GM11168 (cell line): ENCODE results near the gene RGMA.

ENCODE experiments used
- in situ Hi-C: fragments of 300-500 bp; cut with MboI; formaldehyde crosslinking; loops from one replicate; pipeline ENCODE4 v1.12.0; 2022; ENCODE audit warnings: low sequenced_read_pairs; ENCODE audit not compliant: unreplicated experiment

RGMA gene

GRCh38 chr15:93088981-93089726 lies at the start of gene RGMA:
RGMA (minus strand) TSS chr15:93089211; CDS start chr15:93088932, 279 bp downstream.
- in situ Hi-C loops: no loop called here

GRCh38 chr15:93136606-93137005 lies 47.6 kb upstream of the RGMA start:
- in situ Hi-C loops: no loop called here

DNA sequence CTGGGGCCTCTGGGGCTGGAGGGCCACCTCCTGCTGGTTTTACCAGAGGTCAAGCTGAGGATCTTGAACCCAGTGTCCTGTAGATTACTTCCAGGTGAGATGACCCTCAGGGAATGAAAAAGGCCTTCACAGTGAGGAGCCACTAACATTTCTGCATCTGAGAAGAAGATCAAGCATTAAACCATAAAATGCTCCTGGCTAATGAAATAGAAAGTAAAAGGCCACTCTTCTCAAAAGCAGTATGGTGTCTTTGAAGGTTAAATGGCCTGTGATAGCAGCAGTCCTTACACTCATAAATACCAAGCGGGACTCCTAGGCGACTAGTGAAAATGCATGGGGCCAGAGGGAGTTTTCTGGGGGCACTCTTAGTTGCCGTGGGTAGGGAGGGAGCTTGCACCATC lies 47.0 kb upstream of the RGMA start:
- in situ Hi-C loops: no loop called here

GRCh38 chr15:93135459-93135858 lies 46.4 kb upstream of the RGMA start:
- in situ Hi-C loops: no loop called here

GRCh38 chr15:93131485-93132095 lies 42.6 kb upstream of the RGMA start:
- in situ Hi-C loops: no loop called here

DNA sequence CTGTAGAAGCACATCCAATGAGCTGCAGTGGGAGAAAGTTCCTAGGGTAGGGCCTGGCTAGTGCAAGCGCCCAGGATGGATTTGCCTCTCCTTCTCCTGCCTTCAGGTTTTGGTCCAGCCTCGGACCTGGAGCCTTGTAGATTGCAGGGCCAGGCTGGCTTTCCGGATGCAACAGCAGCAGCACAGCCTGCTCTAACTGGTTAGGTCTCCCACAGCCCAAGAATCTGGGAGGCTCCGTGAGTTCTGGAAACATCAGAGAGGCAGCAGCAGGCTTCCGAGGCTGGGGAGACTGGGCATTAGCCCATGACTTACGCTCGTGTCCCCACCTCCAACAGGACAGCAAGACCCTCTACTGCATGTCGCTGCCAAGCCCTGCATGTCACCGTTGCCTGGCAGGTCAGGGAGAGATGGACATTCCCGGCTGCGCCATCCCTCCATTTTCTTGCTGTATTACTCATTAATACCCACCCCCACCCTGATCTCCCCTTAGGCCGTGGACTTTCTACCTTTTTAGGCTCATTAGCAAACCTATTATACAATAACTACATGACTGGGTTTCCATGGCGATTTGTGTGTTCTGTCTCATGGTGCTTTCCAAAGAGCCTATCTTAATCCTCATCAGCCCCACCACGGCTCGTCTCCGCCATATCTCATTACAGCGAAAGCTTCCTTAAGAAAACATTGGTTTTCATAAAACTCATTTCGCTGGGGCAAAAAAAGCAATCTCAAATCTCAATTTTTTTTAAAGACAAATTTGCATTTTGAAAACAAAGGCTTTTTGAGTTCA lies 40.9 kb upstream of the RGMA start:
- in situ Hi-C loops: no loop called here

DNA sequence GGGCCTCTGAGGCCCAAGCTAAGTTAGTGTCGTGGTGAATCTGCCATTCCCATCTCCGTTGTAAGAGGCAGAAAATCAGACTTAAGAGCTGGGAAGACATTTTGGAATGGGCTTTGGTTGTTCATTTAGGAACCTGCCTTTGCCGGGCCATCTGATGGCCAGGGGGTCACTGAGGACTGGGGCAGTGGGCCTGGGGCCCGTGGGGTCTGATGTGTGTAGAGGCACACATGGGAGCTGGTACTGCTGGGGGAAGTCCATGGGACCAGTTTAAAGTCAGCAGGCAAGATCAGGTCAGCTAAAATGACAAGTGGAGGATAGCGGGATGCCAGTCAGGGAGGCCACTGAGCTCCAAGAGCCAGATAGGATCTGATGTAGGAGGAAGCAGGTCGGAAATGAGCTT lies 38.3 kb upstream of the RGMA start:
- in situ Hi-C loops: no loop called here

DNA sequence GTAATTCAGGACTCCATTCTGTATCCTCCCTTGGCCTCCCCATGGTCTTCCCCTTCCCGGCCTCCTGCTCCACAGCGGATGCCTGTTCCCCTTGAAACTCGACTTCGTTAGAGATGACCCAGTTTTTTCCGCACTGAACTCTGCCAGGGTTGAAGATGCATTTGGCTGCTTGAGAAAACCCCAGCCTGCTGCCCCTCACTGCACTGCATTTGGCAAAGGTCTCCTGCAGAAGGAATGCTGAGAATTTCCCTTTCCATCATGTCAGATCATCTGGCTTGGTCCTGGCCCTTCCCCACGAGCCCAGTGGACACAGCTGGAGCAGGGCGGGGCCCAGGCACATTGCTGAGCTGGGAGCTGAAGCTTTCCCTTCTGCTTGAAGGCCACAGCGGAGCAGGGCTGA lies 37.6 kb upstream of the RGMA start:
- in situ Hi-C loops: no loop called here

DNA sequence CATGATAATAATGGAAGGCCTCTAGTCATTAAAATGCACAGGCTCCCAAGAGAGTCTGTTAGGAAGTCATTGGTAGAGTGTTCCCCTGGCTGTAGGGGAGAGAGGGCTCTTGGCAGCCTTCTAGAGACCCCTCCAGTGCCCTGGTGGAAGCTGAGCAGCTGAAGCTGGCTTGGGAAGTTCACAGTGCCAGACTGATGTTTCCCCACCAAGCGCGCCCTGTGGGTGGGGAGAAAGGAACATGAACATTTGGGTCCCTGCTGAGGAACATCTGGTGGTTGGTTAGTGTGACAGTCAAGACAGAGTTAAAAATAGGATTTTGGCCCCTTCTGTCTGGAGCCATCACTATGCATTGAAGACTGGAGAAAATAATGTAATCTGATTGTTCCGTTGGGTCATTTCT lies 37.1 kb upstream of the RGMA start:
- in situ Hi-C loops: no loop called here

GRCh38 chr15:93124126-93124525 lies 35.1 kb upstream of the RGMA start:
- in situ Hi-C loops: no loop called here

DNA sequence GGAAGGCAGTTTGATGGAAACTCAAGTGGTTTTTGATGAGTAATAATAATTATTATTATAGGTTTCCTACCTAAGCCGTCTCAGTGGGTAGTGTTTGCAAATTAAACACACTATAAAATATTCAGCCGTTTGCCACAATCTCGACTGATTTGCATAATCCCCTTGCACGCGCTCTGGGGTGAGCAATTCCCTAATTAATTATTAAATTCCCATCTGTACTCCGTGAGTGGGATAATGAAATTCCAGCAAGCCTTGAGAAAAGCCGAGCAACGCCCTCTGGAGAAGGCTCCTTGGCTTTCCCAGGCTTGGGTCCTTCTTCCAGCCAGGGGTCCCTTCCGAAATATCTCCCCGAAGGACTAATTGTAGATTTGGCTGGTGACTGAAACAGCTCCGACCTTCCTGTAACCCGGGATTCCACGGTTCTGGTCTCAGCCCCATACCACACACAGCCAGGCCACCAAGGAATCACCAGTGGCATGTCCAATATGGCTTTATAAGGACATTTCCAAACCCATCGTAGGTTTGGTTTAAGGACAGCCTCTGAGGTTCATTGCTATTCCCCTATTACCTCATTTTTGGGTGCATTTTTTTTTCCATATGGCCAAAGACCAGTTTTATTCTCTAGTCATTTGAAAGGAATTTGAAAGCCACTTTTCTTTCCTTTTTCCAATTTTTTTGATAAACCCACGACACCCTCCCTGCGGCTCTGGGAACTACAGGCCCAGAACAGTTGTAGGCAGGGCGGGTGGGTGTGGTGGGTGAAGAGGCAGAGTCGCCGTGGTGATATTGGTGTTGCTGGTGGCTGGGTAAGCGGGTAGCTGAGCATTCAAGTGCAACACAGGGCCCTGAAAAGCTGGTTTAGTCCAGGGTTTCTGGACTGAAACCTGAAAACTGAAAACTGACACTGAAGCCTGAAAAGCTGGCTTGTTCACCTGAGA lies 33.2 kb upstream of the RGMA start:
- in situ Hi-C loops: no loop called here

- in situ Hi-C loops: no loop called here
Observed at GRCh38 chr15:93121107-93121506, 32.1 kb upstream of the RGMA start.

DNA sequence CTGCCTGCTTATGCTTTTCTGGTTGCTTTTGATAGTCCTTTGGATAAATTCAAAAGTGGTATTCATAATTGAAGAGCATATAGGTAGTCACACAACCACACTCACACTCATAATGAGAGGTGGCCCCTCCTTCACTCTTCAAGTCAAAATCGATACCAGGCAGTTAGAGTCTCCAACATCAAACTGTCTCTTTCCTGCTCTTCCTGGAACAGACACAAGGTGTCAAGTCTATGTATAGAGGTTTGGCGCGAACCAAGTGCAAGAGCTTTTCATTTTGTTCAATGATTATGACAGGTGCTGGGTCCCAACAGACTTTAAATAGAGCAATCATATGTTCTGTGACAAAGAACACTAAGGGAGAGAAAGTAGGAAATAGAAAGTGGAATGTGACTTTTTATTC lies 29.9 kb upstream of the RGMA start:
- in situ Hi-C loops: no loop called here

- in situ Hi-C loops: no loop called here
Observed at GRCh38 chr15:93111451-93111850, 22.4 kb upstream of the RGMA start.

GRCh38 chr15:93110502-93111040 lies 21.6 kb upstream of the RGMA start:
- in situ Hi-C loops: no loop called here

DNA sequence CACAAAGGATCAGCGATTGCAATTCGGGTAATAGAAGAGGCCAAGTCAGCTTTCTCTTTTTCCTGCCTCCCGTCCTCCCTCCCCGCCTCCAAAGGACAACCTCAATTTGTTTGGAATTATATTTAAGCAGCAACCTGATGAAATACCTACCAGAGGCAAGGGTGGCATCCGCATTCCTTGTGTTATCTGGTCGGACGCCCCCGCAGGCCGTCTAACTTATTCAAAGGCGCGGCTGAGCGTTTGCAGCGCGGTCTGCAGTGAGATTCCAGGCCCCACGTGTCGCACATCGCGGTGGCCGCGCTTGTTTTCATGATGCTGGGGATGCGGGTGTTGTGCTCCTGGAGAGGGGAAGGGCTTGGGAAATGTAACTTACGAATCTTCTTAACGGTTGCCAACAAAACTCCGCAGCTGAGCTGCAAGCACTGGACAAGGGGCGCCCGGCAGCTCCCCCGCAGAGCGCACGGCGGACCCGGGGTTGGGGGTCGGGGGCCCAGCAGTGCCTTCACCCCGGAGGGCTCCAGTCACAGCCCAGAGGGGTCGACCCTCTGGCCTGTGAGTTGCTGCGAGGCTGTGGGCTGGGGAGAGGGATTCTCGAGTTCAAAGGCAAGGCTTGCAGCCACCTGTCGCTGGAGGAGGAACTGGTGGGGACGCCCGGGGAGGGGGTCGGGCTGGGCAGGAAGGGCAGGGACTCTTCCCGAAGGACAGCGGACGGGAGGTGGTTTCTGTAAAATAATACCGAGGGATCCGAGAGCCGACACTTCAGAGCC lies 20.5 kb upstream of the RGMA start:
- in situ Hi-C loops: no loop called here

- in situ Hi-C loops: no loop called here
Observed at GRCh38 chr15:93107646-93108045, 18.6 kb upstream of the RGMA start.

DNA sequence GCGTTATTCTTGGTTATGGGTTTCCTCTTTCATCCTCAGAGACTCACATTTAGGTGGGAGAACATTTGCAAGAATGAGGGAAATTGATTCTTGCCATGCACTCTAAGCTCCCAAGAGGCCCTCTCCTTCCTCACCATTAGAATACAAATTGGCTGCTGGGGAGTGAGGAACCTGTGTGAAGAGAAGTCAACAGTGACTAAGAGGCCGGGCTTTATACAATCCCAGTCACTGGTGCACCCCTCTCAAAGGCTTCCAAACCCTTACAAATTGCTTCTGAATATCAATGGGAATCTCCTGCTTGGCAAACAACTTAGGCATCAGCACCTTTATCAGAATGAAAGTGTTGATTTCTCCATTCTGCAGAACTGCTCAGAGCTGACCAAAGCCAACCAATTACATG lies 16.5 kb upstream of the RGMA start:
- in situ Hi-C loops: no loop called here

- in situ Hi-C loops: no loop called here
Observed at GRCh38 chr15:93103823-93104222, 14.8 kb upstream of the RGMA start.
